ENCODE results near the gene HPN. TPM values are rescaled to one million over a fixed set of nuclear protein-coding genes. Genes with fewer than 3 reads are reported as not detected.

HPN gene
- total and polyA plus RNA-seq, 10 donors = 0.86 to 4.3 (median 2.2) TPM

- intact Hi-C loops (cut with DNase I; ENCODE audit: low total_unique reads) = no loop called here
- peak; percentile 92 for DNase-seq
- H3K36me3 ChIP-seq = no peaks in the 10 kb centered on the region
- peak overlapping the region in 4 of 8 donors; percentile 28 to 60 (median 28) for H3K4me3 ChIP-seq
- WGBS, 5 donors = 8 to 14% (median 9%) methylated on average over 14 to 36 of the region's 36 CpGs
- peaks cover 47 to 90% (median 73%) of the 10 kb centered on the region in 6 donors for H3K4me1 ChIP-seq
- peaks cover 0 to 25% (median 0%) of the 10 kb centered on the region in 7 donors for H3K27me3 ChIP-seq (replicated peaks in 1 of 7)
- peak overlapping the region; percentile 15 to 82 (median 78) for H3K27ac ChIP-seq
- no peak for TF ChIP-seq POLR2A (IDR thresholded peaks at IDR 0.05)
- peak; percentile 78 to 90 (median 84) for TF ChIP-seq POLR2AphosphoS5 (IDR thresholded peaks at IDR 0.05)
- peak in 1 of 11 experiments; percentile 16 for TF ChIP-seq CTCF (IDR thresholded peaks at IDR 0.05 in 8 of 11, conservative IDR thresholded peaks at IDR 0.05 in 3 of 11)
- H3K9me3 ChIP-seq = no peaks in the 10 kb centered on the region
Measured at GRCh38 chr19:35040826-35041547, 534 bp upstream of the HPN start.

GRCh38 chr19:35042056-35042730 is 672 bp downstream of the HPN start:
- H3K9me3 ChIP-seq = no peaks in the 10 kb centered on the region
- peak overlapping the region in 5 of 8 donors; percentile 46 to 82 (median 81) for H3K27ac ChIP-seq
- TF ChIP-seq POLR2A (IDR thresholded peaks at IDR 0.05) (no peak), POLR2AphosphoS5 (IDR thresholded peaks at IDR 0.05) (peak in 1 of 3 donors; percentile 28), CTCF (IDR thresholded peaks at IDR 0.05 in 8 of 11, conservative IDR thresholded peaks at IDR 0.05 in 3 of 11) (no peak)
- 60 to 87% (median 76%) methylated on average over 12 to 14 of the region's 14 CpGs for WGBS, 5 donors
- DNase-seq = no peak
- H3K36me3 ChIP-seq = no peaks in the 10 kb centered on the region
- peaks cover 0 to 25% (median 0%) of the 10 kb centered on the region in 7 donors for H3K27me3 ChIP-seq (replicated peaks in 1 of 7)
- H3K4me1 ChIP-seq = peaks cover 46 to 94% (median 76%) of the 10 kb centered on the region in 6 donors
- no peak overlapping the region for H3K4me3 ChIP-seq
- intact Hi-C loops (cut with DNase I; ENCODE audit: low total_unique reads) = no loop called here

- intact Hi-C loops (cut with DNase I; ENCODE audit: low total_unique reads) = no loop called here
- 83 to 96% (median 89%) methylated on average over 14 of the region's 14 CpGs for WGBS, 5 donors
Measured at GRCh38 chr19:35042954-35043604, 1.6 kb downstream of the HPN start.

More at GRCh38 chr19:35042954-35043604, 1.6 kb downstream of the HPN start:
- Histone ChIP-seq H3K9me3 (no peaks in the 10 kb centered on the region), H3K27ac (no peak overlapping the region), H3K4me1 (peaks cover 44 to 85% (median 67%) of the 10 kb centered on the region in 6 donors), H3K27me3 (replicated peaks in 1 of 7) (peaks cover 0 to 25% (median 0%) of the 10 kb centered on the region in 7 donors), H3K36me3 (no peaks in the 10 kb centered on the region), H3K4me3 (no peak overlapping the region)
- TF ChIP-seq POLR2A (IDR thresholded peaks at IDR 0.05) (no peak), POLR2AphosphoS5 (IDR thresholded peaks at IDR 0.05) (no peak), CTCF (IDR thresholded peaks at IDR 0.05 in 8 of 11, conservative IDR thresholded peaks at IDR 0.05 in 3 of 11) (no peak)
- DNase-seq = no peak
